Esophagus squamous epithelium (tissue), 4 donors: ENCODE measurements around the gene MAP3K20.

ENCODE experiments used
- POLR2A ChIP-seq, 4 donors: fragments of 450-650 bp; IDR thresholded peaks; one replicate each; pipeline ENCODE4 v1.6.1; 2017; ENCODE audit warnings: antibody characterized with exemption in 4 of 4, mild to moderate bottlenecking in 4 of 4, moderate library complexity in 3 of 4
- TF ChIP-seq, protein P1 (sequence below), 6 experiments: fragments of 450-650 bp in 4 of 6; fragments of 200-600 bp in 2 of 6; sonication (generic) in 2 of 6; IDR thresholded peaks; one replicate each; pipeline ENCODE4 v1.5.1; 2016 to 2019; ENCODE audit warnings: antibody characterized with exemption in 6 of 6, mild to moderate bottlenecking in 4 of 6, moderate library complexity in 4 of 6

DNA sequence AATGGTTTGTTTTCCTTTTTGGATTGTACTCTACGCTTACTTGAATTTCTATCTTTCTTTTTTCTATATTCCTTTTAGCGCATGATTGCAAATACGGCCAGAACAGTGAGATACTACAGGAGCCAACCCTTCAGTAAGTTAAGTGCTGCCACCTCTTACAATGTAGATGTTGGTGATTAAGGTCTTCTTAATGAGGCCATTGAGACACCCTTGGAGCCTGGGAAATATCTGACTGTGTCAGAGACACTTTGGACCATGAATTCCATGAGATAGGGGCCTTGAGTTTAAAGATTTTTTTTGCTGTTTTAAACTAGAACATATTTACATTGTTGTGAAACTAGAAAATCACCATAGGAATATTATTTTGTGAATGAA lies 27.1 kb upstream of the MAP3K20 start:
- TF ChIP-seq, protein P1, sequence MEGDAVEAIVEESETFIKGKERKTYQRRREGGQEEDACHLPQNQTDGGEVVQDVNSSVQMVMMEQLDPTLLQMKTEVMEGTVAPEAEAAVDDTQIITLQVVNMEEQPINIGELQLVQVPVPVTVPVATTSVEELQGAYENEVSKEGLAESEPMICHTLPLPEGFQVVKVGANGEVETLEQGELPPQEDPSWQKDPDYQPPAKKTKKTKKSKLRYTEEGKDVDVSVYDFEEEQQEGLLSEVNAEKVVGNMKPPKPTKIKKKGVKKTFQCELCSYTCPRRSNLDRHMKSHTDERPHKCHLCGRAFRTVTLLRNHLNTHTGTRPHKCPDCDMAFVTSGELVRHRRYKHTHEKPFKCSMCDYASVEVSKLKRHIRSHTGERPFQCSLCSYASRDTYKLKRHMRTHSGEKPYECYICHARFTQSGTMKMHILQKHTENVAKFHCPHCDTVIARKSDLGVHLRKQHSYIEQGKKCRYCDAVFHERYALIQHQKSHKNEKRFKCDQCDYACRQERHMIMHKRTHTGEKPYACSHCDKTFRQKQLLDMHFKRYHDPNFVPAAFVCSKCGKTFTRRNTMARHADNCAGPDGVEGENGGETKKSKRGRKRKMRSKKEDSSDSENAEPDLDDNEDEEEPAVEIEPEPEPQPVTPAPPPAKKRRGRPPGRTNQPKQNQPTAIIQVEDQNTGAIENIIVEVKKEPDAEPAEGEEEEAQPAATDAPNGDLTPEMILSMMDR (IDR thresholded peaks at IDR 0.05) = no peak
- TF ChIP-seq POLR2A (IDR thresholded peaks at IDR 0.05) = no peak
